Activated CD4-positive, alpha-beta T cell treated with anti-CD3 and anti-CD28 coated beads, Interleukin-2, amount 10 ng/mL, durations not matched to agents 7 days and 5 days (primary cell): ENCODE measurements around the gene DDAH2. TPM values are rescaled to one million over a fixed set of nuclear protein-coding genes. Genes with fewer than 3 reads are reported as not detected.

Source experiments
- CTCF ChIA-PET: fragments of 350-600 bp; sonication (Branson Sonifier 250); formaldehyde crosslinking; loops from one replicate; lab custom pipeline; 2021; ENCODE audit warnings: antibody characterized with exemption; lab: Charles Lee
- POLR2A ChIA-PET: fragments of 350-600 bp; sonication (Branson Sonifier 250); formaldehyde crosslinking; loops from one replicate; lab custom pipeline; 2021; ENCODE audit warnings: antibody characterized with exemption; lab: Charles Lee
- DNase-seq: peaks from one replicate; pipeline ENCODE4 v3.0.0-alpha.2; 2020
- H3K27ac Mint-ChIP-seq: one replicate; pipeline ENCODE4 v1.8.0; 2021; ENCODE audit warnings: mild to moderate bottlenecking, moderate library complexity, mixed read lengths
- H3K27me3 Mint-ChIP-seq: one replicate; pipeline ENCODE4 v1.8.0; 2021; ENCODE audit warnings: mixed read lengths
- H3K36me3 Mint-ChIP-seq: one replicate; pipeline ENCODE4 v1.8.0; 2021; ENCODE audit warnings: low read depth, mixed read lengths
- H3K4me1 Mint-ChIP-seq: one replicate; pipeline ENCODE4 v1.8.0; 2021; ENCODE audit warnings: mixed read lengths
- H3K4me3 Mint-ChIP-seq: one replicate; pipeline ENCODE4 v1.8.0; 2021; ENCODE audit warnings: mild to moderate bottlenecking, moderate library complexity, mixed read lengths
- H3K9me3 Mint-ChIP-seq: one replicate; pipeline ENCODE4 v1.8.0; 2021; ENCODE audit warnings: mixed read lengths
- total RNA-seq, 2 experiments: library from RNA; stranded (reverse); gene quantifications; one replicate each; pipeline ENCODE4 v1.2.3, GENCODE V29; 2021

DDAH2 gene
- total RNA-seq, 2 experiments from 2014 or later: 13.3 to 15.4 TPM

DNA sequence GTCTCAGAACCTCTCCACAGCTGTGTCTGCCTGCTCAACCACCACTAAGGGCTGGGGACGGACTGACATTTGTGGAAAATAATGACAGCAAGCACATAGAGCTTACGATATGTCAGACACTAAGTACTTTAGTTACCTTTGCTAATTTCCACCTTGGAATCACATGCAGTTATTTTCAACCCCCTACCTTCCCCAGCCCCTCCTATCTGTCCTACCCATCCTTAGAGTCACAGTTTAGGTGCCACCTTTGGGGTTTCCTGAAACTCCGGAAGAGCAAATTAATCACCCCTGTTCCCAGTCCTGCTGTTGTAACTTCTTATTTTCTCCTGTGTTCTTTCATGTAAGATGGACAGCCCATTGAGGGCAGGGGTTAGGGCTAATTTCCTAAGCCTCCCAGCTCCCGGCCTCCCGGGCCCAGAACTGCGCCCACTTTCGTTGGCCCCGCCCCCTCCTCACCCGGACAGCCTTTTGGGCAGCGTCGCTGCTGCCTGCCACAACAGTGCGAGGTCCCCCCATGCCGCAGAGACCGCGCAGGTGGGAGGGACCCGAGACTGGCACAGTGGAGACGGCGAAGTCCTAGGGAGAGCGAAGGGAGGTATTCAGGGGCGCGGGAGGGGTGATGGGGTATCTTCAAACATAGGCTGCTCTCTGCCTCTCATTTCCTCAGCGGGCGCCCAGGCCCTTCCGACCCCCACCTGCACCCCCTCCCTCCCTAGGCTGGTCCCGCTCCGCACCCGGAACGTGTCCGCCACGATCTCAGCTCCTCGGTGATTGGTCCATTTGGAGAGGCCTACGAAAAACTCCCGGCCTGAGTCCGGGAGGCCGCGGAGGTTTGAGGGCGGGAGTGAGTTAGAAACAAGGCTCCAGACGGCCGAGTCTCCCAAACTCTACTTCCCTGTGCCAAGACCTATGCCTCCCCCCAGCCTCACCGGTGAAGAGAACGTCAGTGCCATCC, 1.1 kb downstream of the DDAH2 start:
- Mint-ChIP-seq H3K36me3 (peaks cover 38% of the 10 kb centered on the region), H3K9me3 (no peaks in the 10 kb centered on the region), H3K27ac (peak overlapping the region; percentile 85), H3K4me3 (peak overlapping the region; percentile 85), H3K4me1 (peaks cover 73% of the 10 kb centered on the region), H3K27me3 (no peaks in the 10 kb centered on the region)
- no peak for DNase-seq
- ChIA-PET POLR2A (interaction anchor here (0.8 kb wide), 1 partner anchor 10 kb away, joined by 3 read pairs; no protein-coding TSS in a partner anchor), CTCF (interaction anchor here (1.3 to 2.1 kb wide), 5 partner anchors 8 to 100 kb away, joined by 3 to 7 read pairs (median 4); partner anchors contain the start of gene CLIC1)

DNA sequence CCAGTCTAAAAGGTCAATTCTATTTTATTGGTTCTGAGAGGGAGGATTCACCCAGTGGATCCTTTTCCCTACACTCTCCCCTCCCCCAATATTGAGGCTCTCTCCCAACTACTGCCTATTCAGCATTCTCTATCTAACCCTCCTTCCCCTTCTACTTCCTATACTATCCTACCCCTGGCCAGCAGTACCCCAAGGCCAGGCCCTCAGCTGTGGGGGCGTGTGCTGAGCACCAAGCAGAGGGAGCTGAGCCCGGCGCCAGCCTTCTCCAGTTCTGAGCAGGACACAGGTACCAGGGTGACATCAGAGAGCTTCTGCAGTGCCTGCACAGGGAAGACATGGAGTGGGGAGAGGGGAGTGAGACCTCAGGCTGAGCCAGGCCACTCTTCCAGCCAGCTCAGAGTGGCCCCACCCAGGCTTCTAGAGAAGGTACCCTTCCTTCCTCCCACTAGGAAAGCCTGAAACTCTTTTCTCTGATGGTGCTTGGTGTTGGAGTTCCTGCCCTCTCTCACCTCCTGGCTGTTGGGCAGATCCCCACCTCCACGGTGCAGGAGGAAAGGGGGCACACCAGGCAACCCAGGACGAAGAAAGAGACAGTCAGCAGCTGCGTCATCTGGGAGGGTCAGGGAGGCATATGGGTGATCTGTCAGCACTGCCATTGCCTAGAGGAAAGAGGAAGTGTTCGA, 1.9 kb downstream of the DDAH2 start:
- ChIA-PET POLR2A (interaction anchor here (0.8 kb wide), 1 partner anchor 11 kb away, joined by 3 read pairs; no protein-coding TSS in a partner anchor), CTCF (interaction anchor here (0.6 to 2.1 kb wide), 7 partner anchors 10 to 108 kb away, joined by 3 to 7 read pairs (median 4); partner anchors contain the start of gene CLIC1)
- Mint-ChIP-seq H3K9me3 (no peaks in the 10 kb centered on the region), H3K27me3 (no peaks in the 10 kb centered on the region), H3K36me3 (peaks cover 35% of the 10 kb centered on the region), H3K4me1 (peaks cover 74% of the 10 kb centered on the region), H3K27ac (peak overlapping the region; percentile 85), H3K4me3 (peak overlapping the region; percentile 28)
- DNase-seq: peak; percentile 47

DNA sequence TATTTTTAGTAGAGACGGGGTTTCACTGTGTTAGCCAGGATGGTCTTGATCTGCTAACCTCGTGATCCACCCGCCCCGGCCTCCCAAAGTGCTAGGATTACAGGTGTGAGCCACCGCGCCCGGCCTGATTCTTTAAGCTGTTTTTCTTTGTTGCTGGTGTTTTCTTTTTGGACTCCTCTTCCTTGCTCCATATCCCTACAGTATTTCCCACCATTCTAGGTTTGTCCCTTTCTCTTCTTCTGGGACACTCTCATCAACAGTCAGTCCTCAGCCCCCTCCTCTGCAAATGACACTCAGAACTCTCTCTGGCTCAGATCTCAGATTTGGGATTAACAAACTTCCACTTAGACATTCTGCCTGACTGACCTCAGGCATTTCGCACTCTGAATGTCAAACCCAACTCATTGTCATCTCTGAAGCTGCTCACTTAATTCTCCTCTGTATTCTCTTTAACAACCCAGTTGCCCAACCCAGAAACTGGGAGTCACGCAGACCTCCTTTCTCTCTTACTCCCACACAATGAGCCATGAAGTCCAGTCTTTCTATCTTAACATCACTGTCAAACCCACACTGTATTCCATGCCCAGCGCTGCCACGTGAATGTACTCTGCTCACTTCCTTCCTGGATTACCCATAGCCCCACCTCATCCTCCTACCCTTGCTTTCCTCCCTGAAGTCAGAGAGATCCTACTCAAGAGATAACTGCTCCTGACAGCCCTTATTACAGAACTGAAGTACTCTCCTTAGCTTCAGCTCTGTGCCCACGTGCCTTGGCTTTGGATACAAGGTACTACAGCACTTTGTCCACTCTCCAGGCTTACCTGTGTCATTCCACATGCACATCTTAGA, 3.4 kb downstream of the DDAH2 start:
- no peaks in the 10 kb centered on the region for H3K9me3 Mint-ChIP-seq
- H3K4me3 Mint-ChIP-seq: no peak overlapping the region
- CTCF ChIA-PET: interaction anchor here (1.3 to 2.1 kb wide), 3 partner anchors 9 to 28 kb away, joined by 3 to 7 read pairs (median 5); partner anchors contain the start of gene CLIC1
- no peak for DNase-seq
- no peaks in the 10 kb centered on the region for H3K27me3 Mint-ChIP-seq
- peaks cover 22% of the 10 kb centered on the region for H3K36me3 Mint-ChIP-seq
- POLR2A ChIA-PET: interaction anchor here (0.7 kb wide), 1 partner anchor 11 kb away, joined by 3 read pairs; the partner anchor contains the start of gene CLIC1
- peaks cover 62% of the 10 kb centered on the region for H3K4me1 Mint-ChIP-seq
- H3K27ac Mint-ChIP-seq: peak overlapping the region; percentile 33

DNA sequence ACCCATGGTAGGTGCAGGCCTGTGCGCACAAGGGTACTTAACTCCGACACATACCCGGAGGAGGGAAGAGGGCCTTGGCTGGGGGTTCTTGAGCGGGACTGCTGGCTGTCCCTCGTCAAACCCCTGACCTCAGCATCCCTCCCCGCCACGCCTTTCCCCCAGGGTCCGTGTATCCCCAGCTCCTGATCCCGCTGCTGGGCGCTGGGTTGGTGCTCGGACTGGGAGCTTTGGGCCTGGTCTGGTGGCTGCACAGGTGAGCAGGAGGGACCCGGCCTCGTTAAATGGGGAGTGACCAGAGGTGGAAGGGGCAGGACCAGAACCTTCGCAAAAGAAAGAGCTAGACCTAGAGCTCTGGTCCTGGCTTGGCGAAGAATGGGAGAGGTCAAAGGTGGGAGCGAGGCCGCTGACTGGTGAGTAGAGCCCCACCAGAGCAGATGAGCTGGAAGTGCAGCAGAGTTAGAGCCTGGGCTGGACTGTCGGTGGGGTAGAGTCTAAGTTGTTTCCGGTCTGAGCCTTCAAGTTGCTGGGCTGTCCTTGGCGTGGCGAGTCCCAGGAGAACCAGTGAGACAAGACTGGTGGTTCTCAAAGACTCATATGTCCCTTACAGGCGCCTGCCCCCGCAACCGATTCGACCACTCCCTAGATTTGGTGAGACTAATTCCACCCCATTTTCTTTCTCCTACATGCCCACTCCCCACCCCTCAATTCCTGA, 5.0 kb downstream of the DDAH2 start:
- peaks cover 16% of the 10 kb centered on the region for H3K36me3 Mint-ChIP-seq
- ChIA-PET CTCF (interaction anchor here (1.0 to 3.1 kb wide), 3 partner anchors 10 to 201 kb away, joined by 3 to 13 read pairs (median 5); no protein-coding TSS in a partner anchor), POLR2A (no interaction called here)
- no peaks in the 10 kb centered on the region for H3K9me3 Mint-ChIP-seq
- peaks cover 50% of the 10 kb centered on the region for H3K4me1 Mint-ChIP-seq
- H3K4me3 Mint-ChIP-seq: no peak overlapping the region
- no peak for DNase-seq
- no peak overlapping the region for H3K27ac Mint-ChIP-seq
- peaks cover 2% of the 10 kb centered on the region for H3K27me3 Mint-ChIP-seq

- no peak within 1 kb of the TSS for H3K27ac Mint-ChIP-seq
- ChIA-PET POLR2A (no interaction called here), CTCF (interaction anchor here (0.6 to 3.1 kb wide), 3 partner anchors 10 to 172 kb away, joined by 4 to 13 read pairs (median 4); no protein-coding TSS in a partner anchor)
- DNase-seq: no peak
- peaks cover 43% of the 10 kb centered on the region for H3K4me1 Mint-ChIP-seq
- H3K4me3 Mint-ChIP-seq: no peak within 1 kb of the TSS
- peaks cover 2% of the 10 kb centered on the region for H3K27me3 Mint-ChIP-seq
- peaks cover 16% of the 10 kb centered on the region for H3K36me3 Mint-ChIP-seq
- H3K9me3 Mint-ChIP-seq: no peaks in the 10 kb centered on the region
These were observed 5.7 kb downstream of the DDAH2 start, which contains the start of gene MPIG6B for GRCh38 chr6:31723245-31723979. TSS of gene MPIG6B (plus strand) at chr6:31723373. CDS start at chr6:31723384, 11 bp downstream.

DNA sequence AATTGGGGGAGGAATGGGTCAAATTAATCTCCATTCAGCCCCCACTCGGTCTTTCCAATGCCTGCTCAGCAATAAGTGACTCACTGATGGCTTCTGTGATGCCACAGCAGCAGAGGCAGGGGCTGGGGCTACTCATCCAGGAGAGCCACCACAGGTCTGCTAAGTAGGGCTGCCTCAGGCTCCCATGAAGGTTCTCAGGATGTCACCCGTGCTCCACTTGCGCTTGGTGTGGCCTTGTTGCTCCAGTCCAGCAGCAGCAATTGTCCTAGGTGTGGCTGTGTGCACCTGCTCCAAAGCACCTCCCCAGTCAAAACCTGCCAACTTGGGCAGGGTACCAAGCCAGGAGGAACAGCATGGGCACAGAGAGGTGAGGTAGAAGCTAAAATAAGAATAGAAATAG, 6.9 kb downstream of the DDAH2 start:
- Mint-ChIP-seq H3K36me3 (peaks cover 10% of the 10 kb centered on the region), H3K9me3 (no peaks in the 10 kb centered on the region), H3K27me3 (peaks cover 2% of the 10 kb centered on the region), H3K4me1 (peaks cover 30% of the 10 kb centered on the region), H3K4me3 (no peak overlapping the region), H3K27ac (no peak overlapping the region)
- POLR2A ChIA-PET: no interaction called here
- no peak for DNase-seq
- CTCF ChIA-PET: interaction anchor here (3.1 kb wide), 1 partner anchor 9 kb away, joined by 13 read pairs; no protein-coding TSS in a partner anchor

DNA sequence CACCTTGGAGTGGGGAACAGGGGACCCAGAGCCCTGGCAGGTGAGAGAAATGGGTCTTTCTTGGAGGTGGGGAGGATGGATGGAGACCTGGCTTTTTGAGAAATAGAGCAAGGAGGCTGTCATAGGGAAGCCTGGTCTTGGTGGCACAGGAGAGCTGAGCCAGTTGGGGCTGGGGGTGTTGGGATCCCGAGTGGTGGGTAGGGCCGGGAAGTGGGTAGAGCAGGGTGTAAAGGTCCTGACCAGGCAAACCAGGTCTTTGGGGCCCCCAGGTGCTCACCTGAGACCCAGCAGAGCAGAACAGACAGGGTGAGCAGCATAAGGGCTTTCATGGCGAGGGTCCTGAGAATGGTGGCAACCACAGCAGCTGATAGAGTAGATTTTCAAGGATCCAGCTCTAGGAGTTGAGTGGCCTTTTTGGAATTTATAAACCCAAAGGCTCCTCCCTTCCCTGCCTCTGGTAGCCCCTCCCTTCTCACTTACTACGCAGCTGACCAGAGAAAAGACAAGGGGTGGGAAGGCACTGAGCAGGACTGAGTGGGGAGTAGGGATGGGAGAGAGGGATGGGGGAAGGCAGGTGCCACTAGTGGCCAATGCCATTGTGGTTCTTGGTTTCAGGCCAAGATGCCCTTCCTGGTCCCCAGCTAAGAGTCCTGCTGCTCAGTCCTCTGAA, 7.6 kb downstream of the DDAH2 start, which contains the start of gene LY6G6C:
Gene LY6G6C (minus strand): TSS at position 396 of the 670 bp plus-strand sequence. CDS start 67 bp downstream, at position 329.
- no peaks in the 10 kb centered on the region for H3K9me3 Mint-ChIP-seq
- H3K27ac Mint-ChIP-seq: no peak within 1 kb of the TSS
- DNase-seq: no peak
- no peak within 1 kb of the TSS for H3K4me3 Mint-ChIP-seq
- ChIA-PET POLR2A (no interaction called here), CTCF (interaction anchor here (3.1 kb wide), 1 partner anchor 8 kb away, joined by 13 read pairs; no protein-coding TSS in a partner anchor)
- peaks cover 5% of the 10 kb centered on the region for H3K36me3 Mint-ChIP-seq
- H3K27me3 Mint-ChIP-seq: peaks cover 2% of the 10 kb centered on the region
- H3K4me1 Mint-ChIP-seq: peaks cover 24% of the 10 kb centered on the region

GRCh38 chr6:31720196-31720770, 8.8 kb downstream of the DDAH2 start:
- peaks cover 13% of the 10 kb centered on the region for H3K4me1 Mint-ChIP-seq
- H3K36me3 Mint-ChIP-seq: no peaks in the 10 kb centered on the region
- H3K27ac Mint-ChIP-seq: no peak overlapping the region
- POLR2A ChIA-PET: interaction anchor here (0.6 kb wide), 1 partner anchor 1186 kb away, joined by 3 read pairs; no protein-coding TSS in a partner anchor
- no peak for DNase-seq
- peaks cover 2% of the 10 kb centered on the region for H3K27me3 Mint-ChIP-seq
- no peak overlapping the region for H3K4me3 Mint-ChIP-seq
- CTCF ChIA-PET: interaction anchor here (0.5 to 1.1 kb wide), 3 partner anchors 9 to 75 kb away, joined by 3 to 4 read pairs (median 3); partner anchors contain the start of genes DDAH2 and MSH5
- no peaks in the 10 kb centered on the region for H3K9me3 Mint-ChIP-seq

GRCh38 chr6:31719001-31719400, 10.1 kb downstream of the DDAH2 start:
- CTCF ChIA-PET: interaction anchor here (1.5 kb wide), 1 partner anchor 11 kb away, joined by 4 read pairs; no protein-coding TSS in a partner anchor
- POLR2A ChIA-PET: no interaction called here

GRCh38 chr6:31718265-31718664, 10.8 kb downstream of the DDAH2 start:
- H3K4me3 Mint-ChIP-seq: no peak overlapping the region
- peaks cover 4% of the 10 kb centered on the region for H3K27me3 Mint-ChIP-seq
- no peak overlapping the region for H3K27ac Mint-ChIP-seq
- no peaks in the 10 kb centered on the region for H3K9me3 Mint-ChIP-seq
- DNase-seq: no peak
- CTCF ChIA-PET: interaction anchor here (1.5 kb wide), 1 partner anchor 12 kb away, joined by 4 read pairs; no protein-coding TSS in a partner anchor
- H3K36me3 Mint-ChIP-seq: no peaks in the 10 kb centered on the region
- POLR2A ChIA-PET: interaction anchor here (0.6 kb wide), 1 partner anchor 119 kb away, joined by 3 read pairs; no protein-coding TSS in a partner anchor
- H3K4me1 Mint-ChIP-seq: peaks cover 6% of the 10 kb centered on the region

More at GRCh38 chr6:31719001-31719400, 10.1 kb downstream of the DDAH2 start:
- DNase-seq: no peak
- Mint-ChIP-seq H3K9me3 (no peaks in the 10 kb centered on the region), H3K27ac (peak overlapping the region; percentile 61), H3K4me3 (no peak overlapping the region), H3K27me3 (peaks cover 3% of the 10 kb centered on the region), H3K36me3 (no peaks in the 10 kb centered on the region), H3K4me1 (peaks cover 8% of the 10 kb centered on the region)
